ENCODE measurements around the gene ABR.

DNA sequence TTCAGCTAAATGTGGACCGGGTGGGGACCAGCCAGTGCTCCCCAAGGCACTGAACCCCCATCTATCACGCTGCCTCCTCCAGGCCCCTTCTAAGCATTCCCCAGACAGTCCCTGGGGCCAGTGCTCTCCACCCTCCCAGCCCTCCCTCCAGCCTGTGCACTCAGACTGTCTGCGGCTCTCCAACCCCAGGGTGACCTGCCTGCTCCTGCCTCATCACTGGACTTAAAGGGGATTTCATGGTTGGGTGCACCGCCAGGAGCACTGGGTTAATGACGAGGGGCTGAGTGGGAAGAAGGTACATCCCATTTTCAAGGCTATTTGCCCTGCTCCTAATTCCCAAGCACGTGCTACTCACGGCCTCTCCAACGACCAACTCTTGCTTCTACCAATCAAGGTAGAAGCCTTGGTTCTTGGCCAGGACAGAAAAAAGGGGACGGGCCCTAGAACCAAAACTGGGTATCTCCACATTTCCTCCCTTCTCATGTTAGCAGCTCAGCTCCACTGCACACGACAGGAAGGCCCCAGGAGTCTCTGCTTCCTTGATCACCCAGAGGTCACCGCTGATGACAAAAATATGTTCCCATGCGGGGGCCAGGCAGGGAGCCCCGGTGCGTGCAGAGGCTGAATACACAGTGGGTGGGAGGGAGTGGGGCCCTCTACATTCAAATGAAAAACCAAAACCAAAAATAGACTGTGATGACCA lies 3.5 kb upstream of the ABR start:
- TF ChIP-seq, protein P1, sequence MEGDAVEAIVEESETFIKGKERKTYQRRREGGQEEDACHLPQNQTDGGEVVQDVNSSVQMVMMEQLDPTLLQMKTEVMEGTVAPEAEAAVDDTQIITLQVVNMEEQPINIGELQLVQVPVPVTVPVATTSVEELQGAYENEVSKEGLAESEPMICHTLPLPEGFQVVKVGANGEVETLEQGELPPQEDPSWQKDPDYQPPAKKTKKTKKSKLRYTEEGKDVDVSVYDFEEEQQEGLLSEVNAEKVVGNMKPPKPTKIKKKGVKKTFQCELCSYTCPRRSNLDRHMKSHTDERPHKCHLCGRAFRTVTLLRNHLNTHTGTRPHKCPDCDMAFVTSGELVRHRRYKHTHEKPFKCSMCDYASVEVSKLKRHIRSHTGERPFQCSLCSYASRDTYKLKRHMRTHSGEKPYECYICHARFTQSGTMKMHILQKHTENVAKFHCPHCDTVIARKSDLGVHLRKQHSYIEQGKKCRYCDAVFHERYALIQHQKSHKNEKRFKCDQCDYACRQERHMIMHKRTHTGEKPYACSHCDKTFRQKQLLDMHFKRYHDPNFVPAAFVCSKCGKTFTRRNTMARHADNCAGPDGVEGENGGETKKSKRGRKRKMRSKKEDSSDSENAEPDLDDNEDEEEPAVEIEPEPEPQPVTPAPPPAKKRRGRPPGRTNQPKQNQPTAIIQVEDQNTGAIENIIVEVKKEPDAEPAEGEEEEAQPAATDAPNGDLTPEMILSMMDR (IDR thresholded peaks at IDR 0.05): no peak
- no peak for TF ChIP-seq POLR2A (IDR thresholded peaks at IDR 0.05)

Measured in prostate gland (tissue), 2 donors.